Right renal pelvis (tissue), 4 donors: ENCODE data around the gene PSMC4. TPM values are rescaled to one million over a fixed set of nuclear protein-coding genes. Genes with fewer than 3 reads are reported as not detected.

ENCODE experiments used
- polyA plus RNA-seq, 4 donors: library from polyadenylated mRNA; unstranded; fragments of 120-200 nt; gene quantifications; one replicate each; pipeline ENCODE4 v1.2.1, GENCODE V29; 2013; ENCODE audit not compliant: insufficient read length in 4 of 4

Gene PSMC4
- polyA plus RNA-seq, 4 donors = 86.6 to 105 (median 92.7) TPM

Other genes starting within 250 kb of the PSMC4 start
- gene CLC, start 233.1 kb upstream of the PSMC4 start, polyA plus RNA-seq = 1 to 10 TPM; 1.2 to 4.2 (median 1.7) TPM
- not detected for gene LEUTX, start 192.3 kb upstream of the PSMC4 start, polyA plus RNA-seq
- 10 to 100 TPM; 33.1 to 39.8 (median 36.8) TPM for gene DYRK1B, start 137.0 kb upstream of the PSMC4 start, polyA plus RNA-seq
- gene FBL, start 124.8 kb upstream of the PSMC4 start, polyA plus RNA-seq = 100 to 1,000 TPM; 308 to 340 (median 323) TPM
- gene FCGBP, start 36.5 kb upstream of the PSMC4 start, polyA plus RNA-seq = 1 to 10 TPM; 5.6 to 9.5 (median 7.6) TPM
- 1 to 10 TPM; 4.4 to 6.4 (median 5.6) TPM for gene ZNF546, start 25.9 kb downstream of the PSMC4 start, polyA plus RNA-seq
- gene ZNF780B, start 85.1 kb downstream of the PSMC4 start, polyA plus RNA-seq = 10 to 100 TPM; 18.8 to 29.1 (median 21.1) TPM
- gene ZNF780A, start 119.8 kb downstream of the PSMC4 start, polyA plus RNA-seq = 10 to 100 TPM; 16.9 to 22.8 (median 19.8) TPM
- gene MAP3K10, start 220.3 kb downstream of the PSMC4 start, polyA plus RNA-seq = 10 to 100 TPM; 12.7 to 17.8 (median 13.7) TPM
- gene TTC9B, start 247.2 kb downstream of the PSMC4 start, polyA plus RNA-seq = under 1 TPM in 3 of 4 donors, not detected in 1; 0.10 to 0.19 (median 0.17) TPM